Heart left ventricle (tissue), 16 donors: Measurements from ENCODE around the gene UVRAG. TPM values are rescaled to one million over a fixed set of nuclear protein-coding genes. Genes with fewer than 3 reads are reported as not detected.

Experiments
- ATAC-seq, 4 donors: fragments of 200-7000 bp; cut with Tn5 transposase; one replicate each; pipeline ENCODE4 v1.9.1; 2020 to 2022; ENCODE audit warnings: moderate library complexity in 4 of 4, mild to moderate bottlenecking in 3 of 4, moderate number of reproducible peaks in 1 of 4
- DNase-seq, 5 donors: peaks; one replicate each; pipeline ENCODE4 v3.0.0-alpha.2; 2020
- H3K27ac ChIP-seq, 12 donors: fragments of 200-600 bp; sonication (generic) in 4 of 12; one replicate each; pipeline versions ENCODE4 v1.5.0 to v1.8.0; 2016 to 2022; ENCODE audit warnings: mild to moderate bottlenecking in 2 of 12
- H3K27me3 ChIP-seq, 9 donors: fragments of 200-600 bp; sonication (generic) in 2 of 9; one replicate each; pipeline versions ENCODE4 v1.5.1 to v1.8.0; 2016 to 2022; ENCODE audit warnings: mild to moderate bottlenecking in 3 of 9
- H3K36me3 ChIP-seq, 9 donors: fragments of 200-600 bp; sonication (generic) in 2 of 9; one replicate each; pipeline versions ENCODE4 v1.5.0 to v1.8.0; 2018 to 2022; ENCODE audit warnings: mild to moderate bottlenecking in 2 of 9
- H3K4me1 ChIP-seq, 12 donors: fragments of 200-600 bp; sonication (generic) in 4 of 12; one replicate each; pipeline versions ENCODE4 v1.5.0 to v1.8.0; 2016 to 2022; ENCODE audit warnings: mild to moderate bottlenecking in 3 of 12
- H3K4me3 ChIP-seq, 12 donors: fragments of 200-600 bp; sonication (generic) in 4 of 12; one replicate each; pipeline versions ENCODE4 v1.5.0 to v1.8.0; 2017 to 2022; ENCODE audit warnings: mild to moderate bottlenecking in 9 of 12, moderate library complexity in 4 of 12
- H3K9me3 ChIP-seq, 12 donors: fragments of 200-600 bp; sonication (generic) in 4 of 12; one replicate each; pipeline versions ENCODE4 v1.5.0 to v1.8.0; 2016 to 2022; ENCODE audit warnings: mild to moderate bottlenecking in 1 of 12
- CTCF ChIP-seq, 12 donors: fragments of 200-600 bp; sonication (generic) in 4 of 12; IDR thresholded peaks; one replicate each; pipeline versions ENCODE4 v1.5.0 to v1.8.0; 2018 to 2022; ENCODE audit warnings: antibody characterized with exemption in 12 of 12, mild to moderate bottlenecking in 5 of 12
- POLR2A ChIP-seq, 2 donors: fragments of 450-650 bp; IDR thresholded peaks; one replicate each; pipeline ENCODE4 v1.6.1; 2017; ENCODE audit warnings: antibody characterized with exemption in 2 of 2, mild to moderate bottlenecking in 2 of 2, moderate library complexity in 2 of 2
- WGBS, 4 donors: extraction: QIAGEN DNeasy Blood & Tissue Kit in 2 of 4; methylation state at CpG; one replicate each; pipeline versions ENCODE4 v1.1.5 to v1.1.7; 2013 to 2018; 5-methylcytosine and 5-hydroxymethylcytosine counted together
- intact Hi-C, 10 donors: fragments of 100-400 bp; cut with DNase I; formaldehyde crosslinking; loops; one replicate each; pipeline versions ENCODE4 v1.11.1 to v1.14.2; 2022
- polyA plus RNA-seq, 2 donors: library from polyadenylated mRNA; stranded (reverse); fragments of 200-250 nt; gene quantifications; one replicate each; pipeline ENCODE4 v1.2.3, GENCODE V29; 2013
- total RNA-seq, 9 donors: library from RNA; depleted of rRNA in 2 of 9; stranded (reverse); fragments of >200 nt in 2 of 9; fragmentation: NEBNext Ultra II Directional in 3 of 9; extraction: Animal tissue kit (Norgen Biotek cat#: 25700) in 3 of 9; gene quantifications; one replicate each; pipeline versions ENCODE4 v1.1.0 to v1.2.4, GENCODE V29; 2016 to 2023
- donor health status: ischemic (EF 13 %, LVEDD 7.1; RV severe dilation, severe dysfunction).
- donor health status: healthy with polysubstance abuse.
- donor health status: DM: no; HTN: yes; CAD: no.
- donor health status: DM: no; HTN: no; CAD: no.
- donor health status: ischemic (EF 25% LVEDD 6.9; RV normal size, moderate dysfunction).
- donor health status: ischemic (EF 25% LVEDD 5.7; RV mildly dilated, moderate dysfunction).
- donor health status: healthy.
- donor health status: DM: yes; HTN: yes; CAD: no.
- donor health status: ischemic (EF 35%, LVEDD 5.7; RV mildly dilated, moderate dysfunction).
- donor health status: nonischemic (EF 11% LVEDD 7.7; RV severe dilation, severe dysfunction).
- donor health status: DM: yes; HTN: yes; CAD: no.
- donor health status: PGD.
- donor health status: ischemic (EF 29% LVEDD 5.4; RV normal size, mild dysfunction).
- donor health status: nonischemic (EF 23%, LVEDD 6.1; RV moderate dilation, normal function).

The UVRAG gene
- total and polyA plus RNA-seq, 11 donors = 4.5 to 22.6 (median 15.0) TPM

- no peaks in the 10 kb centered on the region for H3K36me3 ChIP-seq
- peak overlapping the region; percentile 72 to 100 (median 94) for H3K4me3 ChIP-seq
- peaks cover 0 to 58% (median 22%) of the 10 kb centered on the region in 12 donors for H3K4me1 ChIP-seq
- DNase-seq (peak in 4 of 5 donors; percentile 27 to 80 (median 47)), ATAC-seq (peak in 3 of 4 donors; percentile 0 to 44 (median 35))
- no peaks in the 10 kb centered on the region for H3K9me3 ChIP-seq
- WGBS, 4 donors = 0 to 1% (median 1%) methylated on average over 51 to 60 of the region's 60 CpGs
- H3K27ac ChIP-seq = peak overlapping the region; percentile 84 to 96 (median 94)
- TF ChIP-seq CTCF (IDR thresholded peaks at IDR 0.05) (peak in 1 of 12 donors; percentile 4), POLR2A (IDR thresholded peaks at IDR 0.05) (no peak)
- intact Hi-C loops = loop anchor here in 2 of 10 donors (5.0 to 10.0 kb wide), 2 partner anchors 52 to 339 kb away; no protein-coding TSS in a partner anchor
- no peaks in the 10 kb centered on the region for H3K27me3 ChIP-seq
Observed at GRCh38 chr11:75815345-75816168, 547 bp downstream of the UVRAG start.

GRCh38 chr11:75816561-75817239, 1.7 kb downstream of the UVRAG start:
- WGBS, 4 donors = 20 to 28% (median 22%) methylated on average over 6 of the region's 6 CpGs

GRCh38 chr11:75820645-75821044, 5.6 kb downstream of the UVRAG start:
- Histone ChIP-seq H3K36me3 (no peaks in the 10 kb centered on the region), H3K4me1 (peaks cover 0 to 74% (median 26%) of the 10 kb centered on the region in 12 donors), H3K27ac (no peak overlapping the region), H3K27me3 (no peaks in the 10 kb centered on the region), H3K9me3 (no peaks in the 10 kb centered on the region), H3K4me3 (no peak overlapping the region)
- intact Hi-C loops = no loop called here
- TF ChIP-seq CTCF (IDR thresholded peaks at IDR 0.05) (no peak), POLR2A (IDR thresholded peaks at IDR 0.05) (no peak)
- WGBS, 4 donors = 92 to 96% (median 95%) methylated on average over 1 of the region's 1 CpG
- DNase-seq (no peak), ATAC-seq (no peak)

More at GRCh38 chr11:75816561-75817239, 1.7 kb downstream of the UVRAG start:
- Histone ChIP-seq H3K27me3 (no peaks in the 10 kb centered on the region), H3K36me3 (no peaks in the 10 kb centered on the region), H3K4me1 (peaks cover 0 to 61% (median 22%) of the 10 kb centered on the region in 12 donors), H3K27ac (peak overlapping the region in 4 of 12 donors; percentile 48 to 95 (median 93)), H3K9me3 (no peaks in the 10 kb centered on the region), H3K4me3 (peak overlapping the region; percentile 72 to 100 (median 94))
- intact Hi-C loops = loop anchor here in 2 of 10 donors (5.0 to 10.0 kb wide), 2 partner anchors 51 to 338 kb away; no protein-coding TSS in a partner anchor
- no peak for ATAC-seq
- no peak for TF ChIP-seq CTCF (IDR thresholded peaks at IDR 0.05)
- no peak for TF ChIP-seq POLR2A (IDR thresholded peaks at IDR 0.05)
- no peak for DNase-seq

GRCh38 chr11:75821202-75821601, 6.2 kb downstream of the UVRAG start:
- Histone ChIP-seq H3K4me3 (no peak overlapping the region), H3K4me1 (peaks cover 0 to 77% (median 30%) of the 10 kb centered on the region in 12 donors), H3K9me3 (no peaks in the 10 kb centered on the region), H3K27me3 (no peaks in the 10 kb centered on the region), H3K36me3 (no peaks in the 10 kb centered on the region), H3K27ac (no peak overlapping the region)
- DNase-seq = no peak
- ATAC-seq = no peak
- 91 to 97% (median 96%) methylated on average over 5 of the region's 5 CpGs for WGBS, 4 donors
- TF ChIP-seq CTCF (IDR thresholded peaks at IDR 0.05) (no peak), POLR2A (IDR thresholded peaks at IDR 0.05) (no peak)
- intact Hi-C loops = no loop called here
